AG08395 (cell line): ENCODE results near the gene GPR84.
"Not testable (repeated sequence)": the region's sequence is repeated elsewhere in the genome, so short reads cannot be mapped to it uniquely, and the experiment has no call there.

ENCODE experiments used
- DNase-seq: peaks from one replicate; pipeline ENCODE4 v3.0.0; 2012; ENCODE audit warnings: mixed read lengths, low spot score

Gene GPR84

GRCh38 chr12:54356228-54356627, 8.1 kb downstream of the GPR84 start:
- DNase-seq, result no peak

DNA sequence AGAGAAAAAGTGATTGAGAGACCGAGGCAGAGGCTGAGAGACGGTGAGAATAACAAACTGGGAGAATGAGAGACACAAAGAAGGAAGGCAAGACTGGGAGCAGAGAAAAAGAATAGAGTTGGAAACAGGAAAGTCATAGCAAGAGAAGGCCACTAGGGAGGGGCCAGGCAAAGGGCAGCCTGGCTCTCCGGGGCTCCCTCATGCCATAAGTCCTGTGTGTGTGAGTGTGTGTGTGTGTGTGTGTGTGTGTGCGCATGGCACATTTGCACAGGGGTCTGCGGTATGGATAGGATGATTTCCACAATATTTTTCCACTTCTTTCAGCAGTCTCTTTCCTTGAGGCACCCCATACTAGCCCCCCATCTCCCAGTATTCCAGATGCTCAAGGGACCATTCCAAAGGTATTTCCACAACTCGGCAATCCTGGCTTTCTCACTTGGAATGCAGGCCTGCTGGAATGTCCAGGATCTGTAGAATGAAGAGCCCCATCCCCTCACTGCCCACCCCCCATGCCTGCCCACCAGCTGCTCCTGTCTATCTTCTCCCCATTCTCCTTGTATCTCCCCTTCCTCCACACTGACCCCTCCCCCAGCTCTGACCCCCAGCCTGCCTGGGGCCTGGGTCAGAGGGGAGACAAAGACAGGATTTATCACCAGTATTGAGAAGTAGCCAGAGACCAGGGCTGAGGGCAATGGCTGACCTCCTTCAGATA, 9.0 kb downstream of the GPR84 start:
- DNase-seq, result no peak

DNA sequence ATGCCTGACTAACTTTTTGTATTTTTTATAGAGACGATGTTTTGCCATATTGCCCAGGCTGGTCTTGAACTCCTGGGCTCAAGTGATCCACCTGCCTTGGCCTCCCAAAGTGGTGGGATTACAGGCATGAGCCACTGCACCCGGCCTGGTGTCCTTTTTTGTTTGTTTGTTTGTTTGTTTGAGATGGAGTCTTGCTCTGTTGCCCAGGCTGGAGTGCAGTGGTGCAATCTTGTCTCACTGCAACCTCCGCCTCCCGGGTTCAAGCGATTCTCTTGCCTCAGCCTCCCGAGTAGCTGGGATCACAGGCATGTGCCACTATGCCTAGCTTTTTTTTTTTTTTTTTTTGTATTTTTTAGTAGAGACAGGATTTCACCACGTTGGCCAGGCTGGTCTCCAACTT, 10.0 kb downstream of the GPR84 start:
- DNase-seq, result not testable (repeated sequence)

DNA sequence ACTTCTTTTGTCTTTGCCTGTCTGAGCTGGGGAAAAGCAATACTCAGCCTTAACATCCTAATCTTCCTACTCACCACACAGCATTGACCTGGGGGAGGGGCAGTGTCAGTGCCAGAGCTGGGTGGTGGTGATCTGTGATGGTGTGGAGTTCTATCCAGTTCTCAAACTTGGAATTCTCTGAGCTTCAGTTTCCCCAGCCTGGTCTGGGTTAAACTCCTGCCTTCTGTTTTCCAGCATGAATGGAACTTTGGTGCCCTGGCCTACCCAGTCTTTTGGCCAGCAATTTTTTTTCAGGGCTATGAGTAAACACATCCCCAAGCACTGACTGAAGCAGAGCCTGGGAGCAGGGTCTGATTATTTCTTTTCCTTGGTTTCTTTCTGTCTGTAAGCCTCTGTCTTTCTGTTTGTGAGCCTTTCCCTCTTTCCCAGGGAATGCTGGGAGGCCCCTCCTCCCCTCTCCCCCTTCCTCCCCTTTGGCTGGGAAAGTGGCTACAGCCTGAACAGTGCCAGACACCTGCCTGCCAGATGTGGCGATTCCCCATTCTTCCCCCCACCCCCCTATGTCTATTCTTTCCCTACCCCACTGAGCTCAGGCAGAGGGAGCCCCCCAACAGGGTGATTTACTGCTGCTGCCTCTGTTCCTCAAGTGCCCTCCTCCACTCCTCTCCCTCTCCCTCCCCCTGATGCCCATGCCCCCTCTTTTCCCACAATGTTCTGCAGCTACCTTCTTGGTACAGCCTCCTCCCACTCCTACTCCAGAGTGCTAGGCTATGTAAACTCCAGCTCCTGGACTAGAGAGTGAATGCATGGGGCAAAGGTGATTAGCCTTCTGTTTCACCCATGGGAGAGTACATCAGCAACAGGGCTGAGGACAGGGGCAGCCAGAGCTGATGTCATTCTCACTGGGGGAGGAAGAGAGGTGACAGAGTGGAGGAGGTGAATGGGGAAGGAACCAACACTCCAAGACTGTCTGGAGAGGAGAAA, 11.1 kb downstream of the GPR84 start:
- DNase-seq, result peak; percentile 54

- peak; percentile 53 for DNase-seq
Measured at GRCh38 chr12:54352022-54352531, 12.2 kb downstream of the GPR84 start.

GRCh38 chr12:54351341-54351740, 12.9 kb downstream of the GPR84 start:
- no peak for DNase-seq

DNA sequence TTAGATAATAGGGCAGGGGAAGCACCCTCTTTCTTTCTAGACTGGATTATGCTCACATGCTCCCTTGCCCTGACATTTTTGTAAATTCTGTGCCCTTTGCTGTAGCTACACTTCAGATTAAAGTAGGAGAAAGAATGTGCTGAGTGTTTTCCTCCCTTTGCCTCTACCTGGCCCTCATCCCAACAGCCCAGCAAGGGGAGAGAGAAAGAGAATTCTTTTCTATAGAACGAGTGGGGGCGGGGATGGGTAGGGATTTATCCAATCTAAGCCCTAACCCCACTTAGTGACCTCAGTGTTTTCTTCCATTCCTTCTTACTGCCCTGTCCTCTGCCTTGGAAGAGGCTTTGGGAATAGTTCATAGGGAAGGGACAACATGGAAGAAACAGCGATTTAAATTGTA, 13.5 kb downstream of the GPR84 start:
- no peak for DNase-seq

DNA sequence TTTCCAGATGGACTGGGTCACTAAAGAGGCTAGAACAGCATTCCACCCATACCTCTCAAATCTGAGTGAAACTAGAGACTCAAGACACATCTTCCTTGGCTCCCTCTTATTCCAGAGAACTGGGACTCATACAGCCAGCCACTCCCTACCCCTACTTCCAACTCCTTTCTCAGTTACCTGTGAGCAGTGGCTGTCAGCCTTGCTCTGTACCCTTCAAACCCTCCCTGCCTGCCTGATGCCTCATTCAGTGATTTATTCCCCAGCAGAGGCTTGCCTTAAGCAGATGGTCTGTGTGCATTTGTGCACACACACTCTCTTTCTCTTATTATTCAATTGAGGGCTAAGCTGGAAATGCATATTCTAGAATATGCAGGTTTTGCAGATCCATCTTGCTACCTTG, 14.6 kb downstream of the GPR84 start:
- DNase-seq, result no peak

GRCh38 chr12:54349036-54349435, 15.2 kb downstream of the GPR84 start:
- DNase-seq, result no peak

- no peak for DNase-seq
Measured at GRCh38 chr12:54341378-54342300, 22.6 kb downstream of the GPR84 start.

- DNase-seq, result no peak
Measured at GRCh38 chr12:54340846-54341245, 23.4 kb downstream of the GPR84 start.

DNA sequence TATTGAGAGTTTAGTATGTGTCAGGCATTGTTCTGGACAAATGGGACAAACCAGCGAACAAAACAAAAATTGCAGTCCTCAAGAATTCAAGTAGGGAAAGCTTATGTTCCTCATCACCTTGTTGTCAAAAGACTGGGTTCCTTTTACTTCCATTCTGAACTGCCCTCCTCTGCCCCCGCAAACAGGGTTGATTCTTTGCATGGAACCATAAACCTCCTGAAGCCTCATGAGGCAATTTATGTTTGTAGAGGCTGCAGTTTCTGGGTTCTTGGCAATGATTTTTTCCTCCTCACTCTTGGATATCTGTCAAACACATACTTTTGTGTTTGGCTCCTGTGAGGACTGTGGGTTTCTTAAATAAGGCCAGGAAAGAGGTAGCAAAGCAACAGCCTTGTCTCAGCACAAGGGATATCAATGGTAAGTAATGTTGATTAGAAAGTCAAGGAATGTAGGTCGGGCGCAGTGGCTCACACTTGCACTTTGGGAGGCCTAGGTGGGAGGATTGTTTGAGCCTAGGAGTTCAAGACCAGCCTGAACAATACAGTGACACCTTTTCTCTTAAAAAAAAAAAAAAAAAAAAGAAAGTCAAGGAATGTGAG, 25.5 kb downstream of the GPR84 start:
- no peak for DNase-seq

- DNase-seq, result no peak
Measured at GRCh38 chr12:54337854-54338650, 26.2 kb downstream of the GPR84 start.

- DNase-seq, result no peak
Measured at GRCh38 chr12:54337280-54337842, 26.9 kb downstream of the GPR84 start.

- no peak for DNase-seq
Measured at GRCh38 chr12:54333420-54334034, 30.8 kb downstream of the GPR84 start.

DNA sequence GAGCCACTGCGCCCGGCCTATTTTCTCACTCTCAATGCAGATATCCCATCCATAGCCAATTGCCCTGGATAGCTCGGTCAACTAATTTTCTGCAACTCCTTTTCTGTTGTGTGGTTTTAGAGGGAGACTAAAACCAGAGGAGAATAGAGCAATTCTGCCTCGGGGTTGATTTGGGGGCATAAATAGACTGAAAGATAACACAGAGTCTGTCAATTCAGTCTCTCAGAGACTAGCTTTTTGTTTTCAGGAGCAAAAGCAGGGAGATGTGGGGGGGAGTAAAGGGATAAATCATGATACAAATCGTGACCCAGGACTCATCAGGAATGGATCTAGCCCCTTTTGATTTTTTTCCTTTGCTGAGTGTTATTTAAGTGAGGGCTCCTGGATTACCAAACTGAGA, 32.8 kb downstream of the GPR84 start:
- no peak for DNase-seq

GRCh38 chr12:54330442-54330841, 33.8 kb downstream of the GPR84 start:
- no peak for DNase-seq

- no peak for DNase-seq
Measured at GRCh38 chr12:54329759-54330158, 34.5 kb downstream of the GPR84 start.

GRCh38 chr12:54328595-54329337, 35.5 kb downstream of the GPR84 start:
- no peak for DNase-seq
